GM19324 (cell line): ENCODE data around the gene CFAP74.

ENCODE experiments used
- ATAC-seq: cut with Tn5 transposase; IDR thresholded peaks from one replicate; pipeline ENCODE4 v1.9.1; 2021; ENCODE audit warnings: mild to moderate bottlenecking, moderate library complexity; ENCODE audit not compliant: unreplicated experiment, low FRiP score

Gene CFAP74

DNA sequence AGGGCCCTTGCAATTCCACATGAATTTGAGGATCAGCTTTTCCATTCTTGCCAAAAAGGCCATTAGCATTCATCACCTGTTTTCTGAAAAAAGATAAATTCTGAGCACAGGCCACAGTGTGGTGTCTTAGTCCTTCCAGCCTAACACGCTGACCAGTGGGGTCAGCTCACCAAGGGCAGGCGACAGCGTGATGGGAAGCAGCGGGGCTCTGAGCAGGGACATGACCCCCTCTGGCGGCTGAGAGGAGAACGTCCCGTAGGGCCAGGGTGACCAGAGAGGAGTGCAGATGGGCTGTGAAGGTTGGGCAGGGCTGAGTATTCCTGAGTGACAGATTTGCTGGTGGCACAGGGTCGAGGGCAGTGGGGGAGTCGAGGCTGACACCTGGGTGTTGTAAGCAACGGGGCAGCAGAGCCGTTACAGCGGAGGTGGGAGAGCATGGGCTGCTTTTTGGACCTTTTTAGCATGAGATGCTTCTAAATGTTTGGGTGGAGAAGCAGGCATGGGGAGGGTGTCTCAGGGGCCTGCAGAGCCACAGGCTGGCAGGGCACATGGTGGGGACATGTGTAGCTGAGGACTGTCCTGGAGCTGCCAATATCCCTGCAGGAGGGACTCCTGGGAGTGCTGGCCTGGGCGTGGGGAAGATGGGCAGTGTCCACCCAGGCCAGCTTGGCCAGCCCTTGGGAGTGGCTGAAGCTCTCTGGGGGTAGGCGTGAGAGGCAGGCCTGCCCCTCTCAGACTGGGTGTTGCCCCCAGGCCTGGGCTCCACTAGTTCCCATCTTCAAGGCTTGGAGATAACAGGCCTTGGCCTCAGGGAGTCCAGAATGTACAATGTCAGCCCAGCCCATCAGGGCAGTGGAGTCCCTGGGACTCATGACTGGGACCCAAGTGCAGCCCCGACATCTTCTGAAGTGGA is 97.1 kb downstream of the CFAP74 start:
- no peak for ATAC-seq

DNA sequence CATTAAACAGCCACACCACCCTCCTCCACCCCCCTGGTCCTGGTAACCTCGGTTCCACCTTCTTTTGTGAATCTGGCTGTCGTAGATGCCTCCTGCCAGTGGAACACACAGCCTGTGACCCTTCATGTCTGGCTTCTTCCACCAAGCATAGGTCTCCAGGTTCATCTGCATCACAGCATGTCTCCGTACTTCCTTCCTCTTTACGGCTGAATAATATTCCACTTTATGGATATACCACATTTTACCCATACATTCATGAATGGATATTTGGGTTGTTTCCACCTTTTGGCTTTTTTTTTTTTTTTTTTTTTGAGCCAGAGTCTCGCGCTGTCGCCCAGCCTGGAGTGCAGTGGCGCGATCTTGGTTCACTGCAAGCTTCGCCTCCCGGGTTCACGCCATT is 100.4 kb downstream of the CFAP74 start:
- ATAC-seq, result no peak

DNA sequence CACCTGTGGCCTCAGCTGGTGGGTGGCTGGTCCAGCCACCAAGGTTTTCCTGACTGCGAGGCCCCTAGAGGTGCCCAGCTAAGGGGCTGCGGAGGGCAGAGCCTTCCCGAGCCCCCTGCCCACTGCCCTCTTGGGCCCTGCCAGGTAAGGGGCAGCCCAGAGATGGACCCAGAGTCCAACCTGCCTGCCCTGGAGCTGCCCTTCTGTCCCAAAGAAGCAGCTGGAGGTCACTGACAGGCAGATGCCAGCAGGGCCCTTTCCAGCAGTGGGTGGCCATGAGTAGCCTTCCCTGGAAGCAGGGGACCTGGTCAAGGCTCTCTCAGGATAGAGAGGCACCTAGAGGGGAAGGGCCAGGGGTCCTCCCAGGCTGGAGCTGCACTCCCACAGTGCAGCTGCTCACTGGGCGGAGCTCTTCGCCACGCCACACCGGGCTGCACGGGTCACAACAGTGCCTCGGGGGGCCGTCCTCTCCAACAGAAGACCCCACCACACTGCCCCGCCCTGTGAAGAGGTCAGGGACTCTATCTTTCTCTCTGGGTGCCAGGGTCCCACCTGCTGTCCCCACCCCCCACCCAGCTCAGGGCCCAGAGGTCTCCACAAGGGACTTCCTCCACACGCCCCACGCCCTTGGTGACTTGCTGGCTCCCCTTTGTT is 101.8 kb downstream of the CFAP74 start:
- no peak for ATAC-seq

DNA sequence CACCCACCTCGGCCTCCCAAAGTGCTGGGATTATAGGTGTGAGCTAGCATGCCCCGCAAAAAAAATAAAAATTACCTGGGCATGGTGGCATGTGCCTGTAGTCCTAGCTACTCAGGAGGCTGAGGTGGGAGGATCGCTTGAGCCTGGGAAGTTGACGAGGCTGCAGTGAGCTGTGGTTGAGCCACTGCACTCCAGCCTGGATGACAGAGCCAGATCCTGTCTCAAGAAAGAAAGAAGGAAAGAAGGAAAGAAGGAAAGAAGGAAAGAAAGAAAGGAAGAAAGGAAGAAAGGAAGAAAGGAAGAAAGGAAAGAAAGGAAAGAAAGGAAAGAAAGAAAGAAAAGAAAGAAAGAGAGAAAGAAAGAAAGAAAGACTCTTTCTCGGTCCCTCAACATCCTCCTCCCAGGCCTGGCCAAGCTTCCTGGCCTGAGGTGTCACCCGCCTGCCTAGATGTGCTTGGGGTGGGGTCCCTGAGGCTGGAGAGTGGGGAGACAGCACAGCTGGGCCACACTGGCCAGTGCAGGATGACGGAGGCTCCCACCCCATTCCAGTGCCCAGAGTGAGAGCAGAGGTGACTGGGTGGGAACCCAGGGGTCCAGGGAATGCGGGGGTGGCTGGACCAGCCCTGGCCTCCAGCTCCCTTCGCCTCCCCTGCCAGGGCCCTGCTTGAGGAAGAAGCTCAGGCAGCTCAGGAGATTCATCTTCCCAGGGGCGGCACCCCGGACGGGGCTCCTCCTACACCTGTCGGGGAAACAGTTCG is 102.5 kb downstream of the CFAP74 start:
- ATAC-seq, result no peak

DNA sequence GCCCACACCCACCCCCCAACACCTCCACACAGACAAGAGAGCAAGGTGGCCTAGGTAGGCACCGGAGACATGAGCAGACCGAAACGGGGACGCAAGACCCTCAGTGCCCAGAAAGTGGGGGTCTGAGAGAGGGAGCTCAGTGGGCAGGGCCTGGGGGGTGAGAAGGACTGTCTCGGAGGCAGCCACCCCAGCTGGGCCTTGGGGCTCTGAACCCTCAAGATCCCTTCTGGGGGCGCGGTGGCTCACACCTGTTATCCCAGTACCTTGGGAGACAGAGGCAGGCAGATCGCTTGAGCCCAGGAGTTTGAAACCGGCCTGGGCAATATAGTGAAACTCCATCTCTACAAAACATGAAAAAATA is 103.6 kb downstream of the CFAP74 start:
- no peak for ATAC-seq

DNA sequence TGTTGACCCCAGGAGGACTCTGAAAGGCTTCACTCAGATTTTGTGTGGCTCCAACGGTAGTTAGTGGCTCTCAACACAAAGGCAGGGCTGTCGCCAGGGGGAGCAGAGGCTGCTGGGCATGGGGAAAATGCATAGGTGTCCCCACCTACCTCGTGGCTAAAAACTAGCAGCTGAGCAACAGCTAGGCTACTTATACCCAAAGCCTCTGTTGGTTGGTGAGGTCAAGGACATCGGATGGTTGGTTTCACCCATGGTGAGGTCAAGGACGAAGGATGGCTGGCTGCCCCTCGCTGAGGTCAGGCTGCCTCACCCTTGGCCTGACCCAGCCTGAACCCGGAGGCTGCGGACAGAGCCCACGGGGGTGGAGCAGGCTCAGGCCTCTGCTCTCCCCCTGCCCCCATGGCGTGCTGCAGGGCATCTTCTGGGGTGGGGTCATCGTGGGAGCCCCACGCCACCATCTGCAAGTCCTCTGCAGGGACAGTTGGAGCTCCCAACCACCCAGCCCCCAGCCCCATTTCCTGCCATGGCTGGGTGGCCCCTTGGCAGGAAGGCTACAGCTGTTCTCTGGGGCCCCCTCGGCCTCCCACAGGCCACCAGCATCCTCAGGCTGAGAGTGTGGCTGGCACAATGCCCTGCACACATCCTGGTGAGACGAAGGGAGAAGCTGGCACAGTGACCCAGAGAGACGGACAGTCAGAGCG is 104.2 kb downstream of the CFAP74 start:
- ATAC-seq, result no peak

DNA sequence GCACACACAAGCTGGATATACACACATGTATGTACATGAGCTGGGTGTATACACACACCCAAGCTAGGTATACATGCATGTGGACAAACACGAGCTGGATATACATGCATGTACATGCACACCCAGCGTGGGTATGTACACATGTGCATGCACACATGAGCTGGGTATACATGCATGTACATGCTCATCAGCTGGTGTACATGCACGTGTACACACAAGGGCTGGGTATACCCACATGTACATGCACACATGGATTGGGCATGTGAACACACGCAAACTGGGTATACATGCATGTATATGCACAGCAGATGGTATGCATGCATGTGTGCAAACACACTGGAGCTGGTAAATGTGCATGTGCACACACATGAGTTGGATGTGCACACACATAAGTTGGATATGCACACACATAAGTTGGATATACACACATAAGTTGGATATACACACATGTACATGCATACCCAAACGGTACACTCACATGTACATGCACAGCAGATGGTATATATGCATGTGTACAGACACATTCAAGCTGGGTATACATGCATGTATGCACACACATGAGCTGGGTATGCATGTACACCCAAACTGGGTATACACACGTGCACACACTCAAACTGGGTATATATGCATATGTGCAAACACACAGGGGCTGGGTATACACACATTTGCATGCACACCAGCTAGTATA is 105.2 kb downstream of the CFAP74 start:
- no peak for ATAC-seq

DNA sequence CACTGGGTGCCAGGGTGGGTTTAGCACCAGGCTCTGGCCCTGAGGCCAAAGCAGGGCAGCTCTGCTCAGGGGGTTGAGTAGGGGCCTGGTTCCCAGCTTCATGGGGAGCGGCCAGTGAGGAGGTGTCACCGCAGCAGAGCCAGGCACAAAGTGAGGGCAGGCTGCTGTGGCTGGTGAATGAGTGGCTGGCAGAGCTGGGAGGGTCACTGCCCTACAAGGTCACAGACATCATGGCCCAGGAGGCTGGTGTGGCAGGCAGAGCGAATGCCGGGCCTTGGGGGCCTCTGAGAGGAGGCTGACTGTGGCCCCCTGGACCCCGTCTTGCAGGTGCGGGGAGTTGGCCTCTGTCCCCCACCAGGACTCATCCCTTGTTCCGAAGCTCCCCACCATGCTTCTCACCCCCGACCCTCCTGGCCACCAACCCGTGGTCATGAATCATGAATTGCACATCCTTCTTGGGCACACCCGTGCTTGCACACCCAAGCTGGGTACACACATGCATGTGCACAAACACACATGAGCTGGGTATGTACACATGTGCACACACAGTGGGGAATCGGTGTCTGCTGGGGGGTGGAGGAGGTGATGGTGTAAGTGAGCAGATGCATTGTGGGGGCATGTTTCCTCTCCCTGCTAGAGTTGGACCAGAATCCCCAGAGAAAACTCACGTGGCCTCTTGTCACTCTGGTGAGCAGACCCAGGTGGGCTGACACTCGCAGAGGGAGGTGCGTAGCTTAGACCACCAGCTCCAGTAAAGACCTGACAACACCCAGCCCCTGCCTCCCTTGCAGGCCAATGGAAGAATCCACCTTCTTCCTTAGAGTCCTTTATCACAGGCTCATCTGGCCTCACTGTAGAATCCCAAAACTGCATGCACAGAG is 107.9 kb downstream of the CFAP74 start:
- ATAC-seq, result no peak

DNA sequence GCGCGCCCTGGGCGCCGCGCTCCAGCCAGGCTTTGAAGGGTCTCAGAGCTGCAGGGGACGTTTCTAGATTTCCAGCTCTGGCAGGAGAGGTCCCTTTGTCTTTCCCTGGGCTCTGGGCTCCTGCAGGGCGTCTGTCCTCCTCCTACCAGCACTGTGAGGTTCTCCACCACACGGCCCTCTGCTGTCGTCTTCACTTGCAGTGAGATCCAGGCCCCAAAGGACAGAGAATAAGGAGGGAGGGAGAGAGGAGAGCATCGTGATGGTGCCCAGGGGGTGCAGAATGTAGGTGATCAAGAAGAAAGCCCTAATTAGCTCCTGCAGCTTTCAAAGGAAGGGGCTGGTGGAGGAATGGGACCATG is 108.5 kb downstream of the CFAP74 start:
- ATAC-seq, result no peak

DNA sequence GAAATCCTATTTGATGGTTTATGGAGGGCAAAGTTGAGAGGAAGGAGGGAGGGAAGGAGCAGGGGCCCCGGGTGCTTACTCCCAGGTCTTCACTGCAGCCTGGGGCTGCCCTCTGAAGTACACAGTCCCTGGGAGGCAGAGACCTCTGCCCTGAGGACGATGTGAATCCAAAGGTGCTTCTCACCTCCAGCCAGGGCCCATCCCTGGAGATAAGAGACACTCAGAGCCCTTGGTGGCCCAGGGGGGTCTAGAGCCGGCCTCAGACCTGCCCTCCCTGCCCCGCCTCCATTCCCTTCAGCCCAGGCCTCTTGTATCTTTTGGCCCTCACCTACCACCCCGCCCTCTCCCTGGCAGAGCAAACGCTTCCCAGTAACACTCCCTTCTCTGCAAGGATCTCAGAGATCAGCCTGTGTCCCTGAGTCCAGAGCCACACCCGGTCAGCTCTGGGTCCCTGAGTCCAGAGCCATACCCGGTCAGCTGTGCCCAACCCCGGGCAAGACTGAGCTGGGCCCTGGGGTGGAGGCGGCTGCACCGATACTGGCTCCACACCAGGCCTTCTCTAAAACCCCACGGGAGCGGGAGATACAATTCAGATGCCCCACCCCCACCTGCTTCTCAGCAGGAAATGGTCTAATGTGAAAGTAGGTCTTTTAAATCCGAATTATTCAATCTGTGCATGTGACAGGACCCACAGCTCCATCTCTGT is 109.1 kb downstream of the CFAP74 start:
- ATAC-seq, result no peak

DNA sequence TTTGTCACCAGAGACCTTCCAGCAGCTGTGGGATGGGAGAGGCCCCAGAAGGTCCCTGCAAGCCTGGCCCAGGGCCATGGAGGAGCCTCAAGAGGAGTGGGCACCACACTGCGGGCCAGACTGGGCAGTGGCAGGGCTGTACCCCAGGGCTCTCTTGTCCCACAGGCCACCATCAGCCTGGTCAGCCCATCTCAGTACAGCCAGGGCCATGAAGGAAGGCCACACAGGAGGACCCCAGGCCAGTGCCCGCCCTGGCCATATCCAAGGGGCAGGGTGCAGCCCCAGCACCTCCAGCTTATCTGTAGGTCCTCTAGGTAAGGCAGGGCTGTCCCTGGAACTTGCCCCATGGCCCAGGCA is 109.6 kb downstream of the CFAP74 start:
- no peak for ATAC-seq

DNA sequence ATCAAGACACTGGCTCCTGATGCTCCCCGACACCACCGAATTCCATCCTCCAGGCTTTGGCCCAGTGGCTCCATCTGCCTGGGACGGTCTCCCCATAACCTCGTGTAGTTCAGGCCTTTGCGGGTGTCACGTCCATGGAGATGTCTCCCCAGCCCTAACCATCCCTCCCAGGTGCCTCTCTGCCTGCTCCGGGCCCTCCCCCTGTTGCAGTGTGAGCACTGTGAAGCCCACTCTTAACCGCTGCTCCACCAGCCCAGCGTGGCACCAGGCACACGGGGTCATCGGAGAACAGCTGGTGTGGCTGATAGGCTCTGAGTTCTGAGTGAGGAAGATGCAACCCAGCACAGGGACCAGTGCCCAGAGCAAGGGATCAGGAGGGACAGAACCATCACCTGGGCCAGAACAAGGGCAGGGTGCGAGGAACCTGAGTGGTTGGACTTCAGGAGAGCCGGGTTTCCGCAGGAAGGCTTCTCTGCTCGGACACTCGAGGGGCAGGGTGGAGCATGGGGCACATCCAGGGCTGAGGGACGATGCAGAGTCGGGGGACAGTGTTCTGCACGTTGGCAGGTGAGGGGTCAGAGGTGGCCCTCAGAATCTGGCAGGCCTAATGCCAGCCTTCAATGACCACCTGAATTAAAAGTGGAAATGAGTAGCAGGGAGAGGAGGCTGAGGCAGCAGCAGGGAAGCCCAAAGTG is 110.1 kb downstream of the CFAP74 start:
- ATAC-seq, result no peak

DNA sequence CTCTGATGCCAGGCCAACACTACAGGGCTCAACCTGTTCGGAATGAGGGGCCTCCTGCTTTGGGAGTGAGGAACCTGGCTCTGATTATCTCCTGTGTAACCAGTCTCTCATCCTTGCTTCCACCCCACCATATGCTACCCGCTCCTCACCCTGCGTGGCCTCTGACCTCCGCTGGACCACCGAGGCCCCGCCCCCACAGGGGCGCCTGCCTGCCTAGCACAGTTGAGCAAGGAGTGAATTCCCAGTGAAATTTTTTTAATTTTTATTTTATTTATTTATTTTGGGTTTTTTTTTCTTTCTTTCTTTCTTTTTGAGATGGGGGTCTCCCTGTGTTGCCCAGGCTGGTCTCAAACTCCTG is 110.8 kb downstream of the CFAP74 start:
- no peak for ATAC-seq

DNA sequence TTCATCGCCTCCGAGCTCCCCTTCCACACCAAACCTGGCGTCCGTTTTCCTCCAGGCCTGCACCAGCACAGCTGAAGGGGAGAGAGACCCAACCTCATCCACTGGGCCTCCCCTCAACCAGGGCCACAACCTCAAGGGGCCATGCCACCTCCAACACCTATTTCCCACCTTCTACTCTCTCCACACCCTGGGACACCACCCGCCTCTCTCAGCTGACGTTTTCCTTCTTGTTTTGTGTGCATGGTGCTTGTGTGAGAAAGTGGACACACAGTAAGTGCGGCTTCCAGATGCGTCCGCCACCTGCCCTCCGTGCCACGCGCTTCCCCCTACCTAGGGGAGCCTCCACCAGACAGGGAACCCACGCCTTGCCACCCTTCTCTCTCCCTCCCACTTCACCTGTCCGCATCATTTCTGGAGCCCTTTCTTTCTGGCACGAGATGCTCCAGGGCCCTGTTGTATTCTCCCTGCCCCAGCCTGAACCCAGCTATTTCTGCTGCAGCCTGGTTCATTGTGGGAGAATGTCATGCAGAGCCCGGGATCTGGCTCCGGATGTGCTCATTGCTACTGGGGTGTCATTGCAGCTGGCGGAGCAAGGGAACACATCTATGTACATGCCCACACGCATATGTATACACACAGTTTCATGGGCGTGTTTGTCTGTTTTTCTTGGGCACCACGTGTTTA is 111.4 kb downstream of the CFAP74 start:
- ATAC-seq, result no peak

DNA sequence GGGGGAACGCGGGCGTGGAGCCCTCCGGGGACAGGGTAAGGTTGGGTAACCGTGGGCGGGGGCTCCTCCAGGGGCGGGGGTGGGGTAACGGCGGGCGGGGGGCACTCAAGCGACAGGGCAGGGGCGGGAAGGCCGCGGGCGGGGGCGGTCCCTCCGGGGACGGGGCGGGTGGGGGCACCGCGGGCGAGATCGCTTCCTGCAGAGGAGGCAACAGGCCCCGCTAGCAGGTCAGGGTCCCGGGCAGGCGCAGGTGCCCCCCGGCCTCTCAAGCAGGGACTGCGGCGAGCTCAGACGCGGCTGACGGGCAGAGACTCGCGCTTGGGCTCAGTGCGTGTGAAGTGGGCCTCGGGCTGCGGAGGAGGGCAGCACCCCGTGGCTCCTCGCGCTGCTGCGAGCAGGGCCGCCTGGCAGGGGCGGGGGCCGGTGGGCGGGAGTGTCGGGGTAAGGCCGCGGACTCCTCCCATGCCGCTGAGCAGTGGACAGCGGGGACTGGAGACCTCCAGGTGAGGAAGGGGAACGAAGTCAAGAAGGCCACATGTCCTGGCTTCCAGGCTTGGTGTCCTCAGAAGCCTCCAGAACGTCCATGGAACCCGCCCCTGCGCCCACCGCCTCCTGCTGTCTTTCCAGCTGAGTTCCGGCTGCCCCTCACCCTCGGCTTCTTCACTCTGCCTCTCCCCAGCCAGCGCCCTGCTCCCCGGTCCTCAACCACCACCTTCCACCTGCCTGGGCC is 112.1 kb downstream of the CFAP74 start:
- ATAC-seq, result peak; percentile 4

DNA sequence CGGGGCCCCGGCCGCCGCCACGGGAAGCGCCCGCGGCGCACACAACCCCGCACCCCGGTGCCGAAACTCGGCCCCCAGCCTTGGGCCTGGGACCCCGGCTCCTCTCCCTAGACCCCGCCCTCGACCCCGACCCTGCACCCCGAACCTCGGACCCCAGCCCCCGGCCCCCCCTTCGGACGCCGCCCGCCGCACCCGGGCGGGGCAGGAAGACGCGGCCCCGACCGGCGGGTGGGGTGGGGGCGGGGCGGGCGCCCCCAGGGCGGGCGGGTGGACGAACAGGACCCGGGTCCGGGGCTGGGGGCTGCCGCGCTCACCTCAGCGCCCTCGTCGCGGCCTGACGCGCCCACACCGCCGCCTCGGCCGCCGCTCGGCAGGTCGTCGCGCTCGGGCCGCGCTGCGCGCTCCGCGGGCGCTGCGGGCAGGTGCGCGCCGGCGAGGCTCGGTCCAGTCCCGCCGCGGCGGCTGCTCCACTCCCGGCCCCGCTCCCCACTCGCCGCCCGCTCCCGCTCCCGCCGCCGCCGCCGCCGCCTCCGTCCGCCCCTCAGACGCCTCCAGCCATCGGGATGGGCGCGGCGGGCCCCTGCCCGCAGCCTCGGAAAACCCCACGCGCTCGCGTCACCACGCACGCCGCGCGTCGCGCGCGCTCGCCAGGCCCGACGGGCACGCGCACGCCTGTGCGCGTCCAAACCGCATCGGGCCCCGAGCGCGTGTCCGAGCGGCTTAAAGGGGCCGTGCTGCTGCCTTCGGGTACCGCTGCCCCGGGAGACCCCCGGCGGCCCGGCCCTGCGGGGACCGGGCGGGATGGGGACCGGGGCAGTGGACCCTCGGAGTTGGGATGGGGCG is 112.9 kb downstream of the CFAP74 start, which contains the start of gene GNB1:
Gene GNB1, minus strand, starts transcription at position 582 of the 843 bp plus-strand sequence. CDS start 65,634 bp downstream, outside the sequence.
- peak; percentile 80 for ATAC-seq
